HG02938 (cell line): ENCODE measurements around the gene SYT1.

Source experiments
- ATAC-seq: cut with Tn5 transposase; IDR thresholded peaks from one replicate; pipeline ENCODE4 v1.9.1; 2021; ENCODE audit warnings: mild to moderate bottlenecking, moderate library complexity; ENCODE audit not compliant: unreplicated experiment

SYT1 gene

GRCh38 chr12:79482921-79483320, 618.3 kb downstream of the SYT1 start:
- ATAC-seq = no peak

- ATAC-seq = no peak
Observed at GRCh38 chr12:79486154-79486553, 621.6 kb downstream of the SYT1 start.

GRCh38 chr12:79487386-79488110, 623.0 kb downstream of the SYT1 start:
- no peak for ATAC-seq
